HuH-7.5 (cell line): Measurements from ENCODE around the gene EGF.

Source experiments
- DNase-seq: peaks from one replicate; pipeline ENCODE4 v3.0.0; 2011; ENCODE audit warnings: low spot score

EGF gene

DNA sequence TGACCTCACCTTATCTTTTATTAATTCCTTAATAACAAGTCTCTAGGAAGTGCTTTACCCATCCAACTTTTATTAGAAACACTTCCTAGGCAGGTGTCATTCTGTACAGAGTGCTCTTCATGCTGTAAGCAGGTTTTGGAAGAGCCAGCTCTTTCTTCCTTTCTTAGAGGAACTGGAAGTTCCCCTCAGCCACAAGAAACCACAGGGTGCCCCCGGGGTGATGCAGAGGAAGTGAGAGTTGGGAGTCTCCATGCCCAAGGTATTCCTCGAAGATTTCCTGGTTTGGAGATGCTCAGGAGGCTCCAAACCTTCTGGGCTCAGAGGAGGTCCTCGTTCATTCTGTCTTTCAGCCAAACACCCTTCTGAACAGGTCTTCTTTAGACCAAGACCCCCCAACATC is 83.8 kb downstream of the EGF start:
- DNase-seq: no peak

DNA sequence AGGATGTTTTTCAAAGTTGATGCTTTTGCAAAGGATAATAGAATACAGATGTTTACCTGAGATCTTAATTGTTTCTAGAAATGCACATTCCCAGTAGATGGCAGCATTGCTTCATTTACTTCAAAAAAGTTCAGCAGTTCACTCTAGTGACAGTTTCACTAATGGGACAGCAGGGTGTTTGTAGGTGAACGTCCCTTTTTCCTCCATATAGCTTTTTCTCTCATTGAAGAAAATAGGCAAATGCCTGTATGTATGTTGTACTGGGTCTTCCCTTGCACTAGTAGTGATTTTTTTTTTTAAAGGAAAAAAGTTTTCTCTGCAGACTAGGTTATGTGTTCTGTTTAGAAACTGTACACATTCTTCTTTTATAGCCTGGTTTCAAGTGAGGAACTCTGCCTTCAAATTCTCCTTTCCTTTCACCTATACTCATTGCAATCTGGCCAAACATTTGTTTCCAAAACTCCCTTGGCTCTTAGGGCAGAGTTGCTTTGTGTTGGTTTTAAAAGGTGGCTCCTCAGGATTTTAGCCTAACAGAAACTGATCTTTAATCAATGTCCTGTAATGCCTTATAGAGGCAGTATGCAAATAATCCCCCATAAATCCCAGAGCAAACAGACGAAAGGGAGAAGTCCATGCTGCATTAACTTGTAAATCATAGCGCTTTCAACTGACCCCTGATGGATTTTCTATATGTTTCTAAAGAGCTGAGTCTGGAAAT is 86.3 kb downstream of the EGF start:
- DNase-seq: peak; percentile 11

DNA sequence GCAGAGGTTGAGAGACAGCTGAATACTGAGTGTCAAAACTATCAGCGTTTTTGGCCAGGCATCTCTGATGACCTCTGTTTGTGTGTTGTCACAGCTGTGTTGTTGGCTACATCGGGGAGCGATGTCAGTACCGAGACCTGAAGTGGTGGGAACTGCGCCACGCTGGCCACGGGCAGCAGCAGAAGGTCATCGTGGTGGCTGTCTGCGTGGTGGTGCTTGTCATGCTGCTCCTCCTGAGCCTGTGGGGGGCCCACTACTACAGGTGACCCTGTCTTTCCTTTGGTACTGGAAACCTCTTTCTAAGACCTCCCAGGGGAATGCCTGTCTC is 86.9 kb downstream of the EGF start:
- no peak for DNase-seq

DNA sequence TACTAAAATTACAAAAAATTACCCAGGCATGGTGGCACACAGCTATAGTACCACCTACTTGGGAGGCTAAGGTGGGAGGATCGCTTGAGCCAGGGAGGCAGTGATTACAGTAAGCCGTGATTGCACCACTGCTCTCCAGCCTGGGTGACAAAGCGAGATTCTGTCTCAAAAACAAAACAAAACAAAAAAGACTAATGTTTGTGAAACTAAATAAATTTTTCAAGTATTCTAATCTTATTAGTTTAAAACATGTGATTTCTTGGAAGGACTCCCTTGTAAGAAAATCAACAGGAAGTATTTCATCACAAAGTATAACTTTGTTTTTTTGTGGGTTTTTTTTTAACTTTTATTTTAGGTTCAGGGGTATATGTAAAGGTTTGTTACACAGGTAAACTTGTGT is 89.6 kb downstream of the EGF start:
- DNase-seq: no peak

DNA sequence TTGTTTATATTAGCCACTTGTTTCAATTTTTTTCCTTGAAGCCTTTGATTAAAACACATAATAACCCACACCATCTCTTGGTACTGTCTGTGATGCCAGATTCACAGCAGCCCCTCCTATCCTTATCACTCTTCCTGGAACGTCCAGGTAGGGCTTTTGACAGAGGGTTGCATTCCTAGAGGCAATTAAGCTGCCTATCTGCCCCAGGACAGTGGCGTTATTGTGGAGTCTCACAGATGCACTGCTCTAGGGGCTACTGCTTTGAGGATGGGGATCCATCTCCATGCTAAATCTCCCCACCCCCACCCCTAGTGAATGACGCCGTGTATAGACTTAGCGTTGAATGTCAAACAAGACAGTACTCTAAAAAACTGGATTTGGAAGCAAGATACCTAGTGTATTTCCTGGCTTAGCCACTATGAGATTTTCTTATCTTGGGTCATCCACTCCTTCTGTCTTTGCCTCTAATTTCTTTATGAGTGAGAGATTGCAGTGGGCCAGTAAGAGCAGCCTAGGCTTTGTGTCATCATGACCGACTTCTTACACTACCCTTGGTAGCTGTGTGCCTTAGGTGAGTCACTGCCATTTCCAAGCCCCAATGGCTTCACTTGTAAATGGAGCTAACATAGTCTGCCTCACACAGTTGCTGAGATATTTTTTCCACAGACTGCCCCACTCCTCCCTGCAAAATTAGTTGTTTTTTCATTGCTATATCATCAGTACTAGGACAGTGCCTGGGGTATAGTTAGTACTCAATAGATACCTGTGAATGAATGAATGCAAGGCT is 90.9 kb downstream of the EGF start:
- DNase-seq: no peak

DNA sequence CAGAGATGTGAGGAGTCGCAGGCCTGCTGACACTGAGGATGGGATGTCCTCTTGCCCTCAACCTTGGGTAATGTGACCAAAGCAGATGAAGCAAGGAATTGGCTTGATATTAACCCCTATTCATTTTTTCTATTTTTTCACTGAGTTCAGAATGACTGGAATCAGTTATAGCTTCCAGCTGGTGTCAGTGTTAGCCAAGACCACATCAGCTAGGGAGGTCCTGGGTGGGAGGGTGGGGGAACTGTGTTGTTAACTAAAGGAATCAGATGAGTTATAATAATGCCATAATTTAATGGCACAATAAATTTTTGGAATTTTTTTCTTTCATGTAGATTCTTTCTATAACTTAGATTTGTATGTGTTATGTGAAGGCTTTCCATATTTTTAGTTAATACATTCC is 91.9 kb downstream of the EGF start:
- DNase-seq: no peak

DNA sequence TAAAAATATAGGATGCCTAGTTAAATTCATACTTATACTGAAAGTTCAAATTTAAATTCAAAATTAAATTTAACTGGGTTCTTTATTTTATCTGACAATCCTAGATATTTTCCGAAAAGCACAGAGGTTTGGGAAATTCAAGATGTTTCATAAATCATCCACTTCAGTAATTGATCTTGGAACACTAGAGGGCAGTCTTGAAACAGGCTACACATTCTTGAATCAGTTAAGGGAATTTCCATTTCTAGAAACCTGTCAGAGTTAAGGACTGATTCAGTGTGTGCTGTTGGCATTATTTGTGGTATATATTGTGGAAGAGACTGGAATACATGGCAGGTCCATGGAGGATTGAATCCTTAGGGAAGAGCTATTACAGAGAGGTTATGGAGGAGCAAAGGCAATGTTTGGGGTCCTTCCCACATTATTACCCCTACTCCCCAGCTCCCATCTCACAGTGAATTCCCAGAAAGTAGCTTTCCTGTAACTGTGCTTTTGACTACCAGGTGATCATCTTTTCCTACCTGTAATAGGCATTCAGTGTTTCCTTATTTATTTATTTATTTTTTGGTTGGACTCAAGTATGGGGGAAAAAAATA is 92.9 kb downstream of the EGF start:
- DNase-seq: no peak

DNA sequence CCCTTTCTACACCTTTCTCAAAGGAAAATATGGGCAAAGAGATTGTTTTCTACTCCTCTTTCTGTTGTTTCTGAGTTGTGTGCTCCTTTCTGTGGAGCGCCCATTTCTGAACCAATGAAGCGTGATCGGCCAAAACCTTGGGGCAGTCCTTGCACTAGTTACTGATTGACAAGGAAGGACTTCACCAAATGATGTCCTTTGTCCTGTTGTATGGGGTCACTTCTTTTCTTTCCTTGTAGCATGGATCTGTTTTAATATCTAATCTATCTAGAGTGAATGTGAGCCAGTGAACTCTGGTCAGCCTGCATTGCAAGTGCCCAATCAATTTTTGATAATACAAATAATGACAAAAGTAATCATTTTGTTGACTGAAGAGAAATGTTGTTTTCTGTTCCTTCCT is 94.5 kb downstream of the EGF start:
- DNase-seq: no peak

DNA sequence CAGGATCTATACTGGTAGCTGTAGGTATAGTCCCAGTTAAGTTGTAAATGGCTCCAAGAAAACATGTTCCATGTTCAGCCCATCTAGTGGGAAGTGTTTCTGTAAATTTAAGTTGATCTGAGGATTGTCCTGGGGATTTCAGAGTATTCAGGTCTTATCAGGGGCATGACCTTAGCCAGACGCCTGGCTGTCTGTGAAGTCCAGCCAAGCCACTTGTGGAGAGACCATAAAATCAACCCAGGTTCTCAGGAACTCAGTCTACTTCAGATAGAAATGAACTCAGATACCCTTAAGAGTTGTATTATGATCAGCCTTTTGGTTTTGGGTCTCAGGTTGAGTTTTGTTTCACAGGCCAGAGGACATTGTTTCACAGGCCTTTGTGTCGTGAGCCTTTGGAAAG is 95.9 kb downstream of the EGF start:
- no peak for DNase-seq

DNA sequence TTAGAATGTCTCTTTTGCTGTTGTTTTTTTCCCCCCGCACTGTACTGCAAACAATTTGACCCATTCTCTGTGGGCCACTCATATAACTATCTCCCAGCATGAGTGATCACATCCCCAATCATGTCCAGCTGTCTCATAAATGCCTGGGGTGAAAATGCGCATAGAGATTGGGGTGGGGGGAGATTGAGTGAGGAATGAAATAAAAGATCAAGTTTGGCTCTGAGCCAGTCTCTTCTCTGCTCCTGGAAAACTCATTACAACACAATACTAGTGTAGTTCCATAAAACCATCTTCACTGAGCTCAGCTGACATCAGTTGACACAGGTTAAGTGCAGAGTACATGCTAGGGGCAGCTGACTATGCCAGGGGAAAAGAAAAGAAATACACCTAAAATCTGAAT is 96.9 kb downstream of the EGF start:
- no peak for DNase-seq

DNA sequence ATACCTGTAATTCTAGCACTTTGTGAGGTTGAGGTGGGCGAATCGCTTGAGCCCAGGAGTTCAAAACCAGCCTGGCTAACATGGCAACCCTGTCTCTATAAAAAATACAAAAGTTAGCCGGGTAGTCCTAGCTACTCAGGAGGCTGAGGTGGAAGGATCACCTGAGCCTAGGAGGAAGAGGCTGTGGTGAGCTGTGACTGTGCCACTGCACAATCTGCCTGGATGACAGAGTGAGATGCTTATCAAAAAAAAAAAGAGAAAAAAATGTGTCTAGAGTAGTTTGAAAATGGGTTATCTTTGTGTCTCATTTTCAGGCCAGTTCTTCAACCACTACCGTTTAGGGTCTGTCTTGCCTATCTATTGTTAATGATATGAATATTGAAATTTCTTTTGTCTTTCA is 98.1 kb downstream of the EGF start:
- no peak for DNase-seq

DNA sequence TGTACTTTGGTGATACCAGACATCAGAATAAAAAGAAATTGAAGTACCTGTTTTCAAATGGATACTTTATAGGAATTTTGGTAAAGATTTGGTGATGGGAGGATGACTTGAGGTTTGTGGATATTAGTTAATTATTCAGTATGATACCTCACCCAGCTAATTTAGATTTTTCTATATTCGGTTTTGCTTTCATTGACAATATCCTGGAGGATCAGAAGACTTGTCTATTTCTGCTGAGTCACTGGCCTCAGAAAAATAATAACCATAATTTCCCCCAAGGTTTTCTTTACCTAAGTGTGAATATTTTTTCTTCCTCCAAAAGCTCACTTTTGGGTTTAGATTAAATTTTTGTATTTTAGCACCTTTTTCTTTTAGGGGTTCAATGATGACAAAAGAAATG is 100.2 kb downstream of the EGF start:
- no peak for DNase-seq

DNA sequence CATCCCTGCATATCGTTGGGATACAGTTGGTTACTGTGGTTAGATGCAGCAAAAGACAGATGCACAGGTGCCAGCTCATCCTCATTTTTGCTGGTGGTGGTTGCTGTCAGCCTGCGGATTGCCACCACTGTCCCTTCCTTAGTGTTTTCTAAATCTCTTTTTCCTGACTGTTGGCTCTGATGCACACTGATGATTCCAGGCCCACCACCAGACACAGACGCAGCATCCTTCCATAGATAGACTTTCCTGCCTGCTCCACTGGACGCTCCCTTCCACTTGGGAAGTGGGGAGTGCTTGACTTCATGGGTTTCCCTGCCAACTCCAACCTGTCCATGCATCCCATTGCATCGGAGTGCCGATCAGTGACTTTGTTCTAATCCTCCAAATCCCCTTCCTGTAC is 101.5 kb downstream of the EGF start:
- no peak for DNase-seq

DNA sequence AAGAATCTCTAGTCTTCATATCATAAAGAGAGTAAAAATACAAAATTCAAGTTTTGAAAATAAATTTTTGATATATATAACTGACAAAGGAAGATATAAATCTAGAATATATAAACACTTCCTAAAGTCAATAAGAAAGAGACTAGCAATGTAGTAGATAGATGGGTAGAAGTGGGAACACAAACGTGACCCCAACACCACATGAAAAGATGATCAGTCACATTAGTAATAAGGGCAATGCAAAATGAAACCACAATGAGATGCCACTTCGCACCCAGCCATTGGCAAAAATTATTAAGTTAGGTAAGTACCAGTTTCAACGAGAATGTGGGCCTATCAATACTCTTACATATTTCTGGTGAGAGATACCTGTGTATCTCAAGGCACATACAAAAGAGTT is 106.5 kb downstream of the EGF start:
- no peak for DNase-seq

DNA sequence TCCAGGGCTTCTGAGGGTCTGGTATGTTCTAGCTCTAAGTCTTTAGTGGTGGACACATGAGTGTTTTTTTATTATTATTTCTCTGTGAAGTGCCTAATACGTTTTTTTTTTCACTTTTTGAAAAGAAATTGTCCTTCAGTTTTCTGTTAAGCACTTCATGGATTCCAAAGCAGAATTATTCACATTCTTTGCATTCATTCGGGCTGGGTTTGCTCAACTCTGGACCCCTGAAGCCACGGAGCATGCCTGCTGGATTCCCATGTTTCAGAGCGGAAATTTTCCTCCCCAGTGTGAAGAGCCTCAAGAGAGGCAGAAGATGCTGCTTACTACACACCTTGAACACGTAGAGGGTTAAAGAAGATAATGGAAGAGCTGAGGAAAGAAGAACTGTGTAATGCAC is 107.5 kb downstream of the EGF start:
- no peak for DNase-seq

DNA sequence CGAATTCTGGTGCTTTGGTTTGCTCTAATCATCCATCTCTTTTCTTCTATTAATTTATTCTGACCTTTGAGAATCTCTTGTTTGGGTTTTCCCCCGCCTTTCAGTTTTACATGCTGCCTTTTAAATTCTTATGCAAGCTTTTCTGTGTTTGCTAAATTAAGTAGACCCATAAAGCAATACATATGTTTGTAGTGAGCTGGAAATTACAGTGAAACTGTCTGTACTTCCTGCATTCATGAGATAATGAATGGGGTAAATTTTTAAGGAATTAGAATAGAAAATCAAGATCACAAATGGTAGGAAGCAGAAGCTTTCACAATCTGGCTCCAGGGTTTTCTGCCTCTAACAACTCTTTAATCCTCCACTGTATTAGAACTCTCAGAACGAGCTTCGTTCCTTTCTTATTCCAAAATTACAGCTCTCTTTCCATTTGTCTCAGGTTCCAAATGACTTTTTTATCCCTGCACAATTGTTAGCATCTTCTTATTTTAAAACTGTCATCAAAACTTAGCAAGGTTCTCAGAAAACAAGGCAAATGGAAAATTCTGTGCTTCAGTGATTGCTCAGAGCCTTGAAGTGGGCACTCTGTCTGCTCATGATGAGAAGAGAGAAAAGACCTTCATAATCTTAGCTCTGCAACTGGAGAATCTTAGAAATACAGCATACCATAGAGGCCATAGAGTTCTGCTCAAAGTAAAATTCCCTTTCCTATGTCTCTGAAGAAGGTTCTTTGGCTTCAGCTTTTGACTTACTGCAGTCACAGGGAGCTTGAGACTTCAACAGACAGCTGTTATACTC is 108.2 kb downstream of the EGF start:
- DNase-seq: no peak

DNA sequence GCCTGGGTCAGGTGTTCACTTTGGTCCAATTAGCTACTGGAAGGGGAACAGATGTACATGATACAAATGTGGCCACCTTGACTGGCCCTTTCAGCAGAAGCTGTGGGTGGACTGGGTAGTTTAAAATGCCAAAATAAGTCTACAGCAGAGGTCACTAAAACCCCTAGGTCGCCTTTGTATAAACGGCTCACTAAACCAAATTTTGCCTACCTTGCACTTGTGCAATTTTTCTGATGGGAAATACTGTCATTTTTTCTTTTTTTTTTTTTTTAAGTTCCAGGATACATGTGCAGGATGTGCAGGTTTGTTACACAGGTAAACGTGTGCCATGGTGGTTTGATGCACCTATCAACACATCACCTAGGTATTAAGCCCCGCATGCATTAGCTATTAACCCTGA is 109.8 kb downstream of the EGF start:
- no peak for DNase-seq

DNA sequence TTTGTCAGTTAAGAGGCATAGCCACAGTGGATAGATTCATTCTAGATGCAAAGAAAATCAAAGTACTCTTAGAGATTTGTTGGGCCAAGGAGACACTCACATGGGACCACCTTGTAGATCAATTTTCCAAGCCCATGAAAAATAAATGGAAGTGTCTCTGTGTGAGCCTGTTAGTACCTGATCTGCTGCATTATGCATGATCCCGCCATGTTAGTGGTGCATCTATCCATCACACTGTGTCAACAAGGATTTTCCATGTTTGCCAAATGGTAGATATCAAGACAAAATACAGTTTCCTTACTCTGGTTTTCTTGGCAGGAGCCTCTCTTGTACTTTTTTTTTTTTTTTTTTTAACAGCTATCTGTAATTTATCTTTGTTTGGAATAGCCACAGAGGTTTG is 112.4 kb downstream of the EGF start:
- no peak for DNase-seq

DNA sequence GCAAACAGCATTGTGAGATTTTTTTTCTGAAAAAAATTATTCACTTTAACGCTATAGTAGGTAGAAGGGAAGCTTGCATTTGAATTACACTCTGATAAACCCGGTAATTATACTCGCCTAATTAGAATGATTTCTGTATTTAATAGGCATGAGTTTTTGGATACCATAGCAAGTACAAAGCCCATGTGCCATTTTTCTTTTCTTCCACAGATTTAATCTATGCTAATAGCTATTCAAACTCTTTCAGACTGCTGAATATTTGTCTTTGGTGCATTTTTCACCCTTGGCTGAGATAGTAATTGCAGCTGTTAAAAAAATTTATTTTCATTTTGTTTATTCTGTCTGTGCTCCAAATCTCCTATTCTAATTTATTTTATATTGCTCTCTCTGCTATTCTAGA is 113.0 kb downstream of the EGF start:
- no peak for DNase-seq

DNA sequence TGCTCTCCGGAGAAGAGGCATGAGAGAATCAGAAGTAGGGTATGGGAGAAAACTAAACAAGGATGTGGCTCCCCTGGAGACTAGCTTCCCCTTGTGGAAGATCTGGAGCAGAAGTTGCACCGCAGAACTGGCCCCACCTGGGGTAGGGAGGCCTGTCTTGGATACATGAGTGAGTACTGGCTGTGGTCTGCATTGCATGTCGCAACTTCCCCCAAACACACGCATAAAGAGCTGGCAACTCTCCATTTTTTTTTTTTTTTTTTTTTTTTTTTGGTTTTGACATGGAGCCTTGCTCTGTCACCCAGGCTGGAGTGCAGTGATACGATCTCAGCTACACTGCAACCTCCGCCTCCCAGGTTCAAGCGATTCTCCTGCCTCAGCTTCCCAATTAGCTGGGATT is 119.9 kb downstream of the EGF start:
- DNase-seq: no peak

DNA sequence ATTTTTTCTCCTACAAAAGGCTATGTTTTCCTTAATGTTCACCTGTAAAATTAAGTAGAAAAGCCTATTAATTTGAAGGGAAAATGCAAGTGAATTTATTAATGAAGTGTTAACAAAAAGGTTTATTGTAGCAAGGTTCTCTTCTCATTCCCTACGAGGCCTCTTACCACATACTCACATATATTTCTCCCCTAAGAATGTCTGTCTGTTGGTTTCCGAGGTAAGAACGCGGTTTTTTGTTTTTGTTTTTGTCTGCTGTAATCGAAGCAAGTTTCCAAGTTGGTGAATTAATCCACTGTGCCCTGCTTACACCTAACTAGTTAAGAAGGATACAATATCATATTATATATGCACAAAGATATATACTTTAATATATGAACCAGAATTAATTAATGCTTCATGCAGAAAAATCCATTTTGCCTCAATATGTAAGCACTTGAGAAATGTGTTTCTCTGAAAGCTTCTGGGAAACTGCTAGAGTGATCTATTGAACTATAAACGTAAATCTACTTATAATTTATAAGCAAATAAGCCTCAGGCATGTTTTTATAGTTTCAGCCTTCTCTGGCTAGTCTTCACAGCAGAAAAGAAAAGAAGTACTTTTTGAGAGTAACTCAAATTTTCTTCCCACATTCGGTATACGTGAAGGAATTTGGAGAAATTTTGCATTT is 120.8 kb downstream of the EGF start:
- no peak for DNase-seq

DNA sequence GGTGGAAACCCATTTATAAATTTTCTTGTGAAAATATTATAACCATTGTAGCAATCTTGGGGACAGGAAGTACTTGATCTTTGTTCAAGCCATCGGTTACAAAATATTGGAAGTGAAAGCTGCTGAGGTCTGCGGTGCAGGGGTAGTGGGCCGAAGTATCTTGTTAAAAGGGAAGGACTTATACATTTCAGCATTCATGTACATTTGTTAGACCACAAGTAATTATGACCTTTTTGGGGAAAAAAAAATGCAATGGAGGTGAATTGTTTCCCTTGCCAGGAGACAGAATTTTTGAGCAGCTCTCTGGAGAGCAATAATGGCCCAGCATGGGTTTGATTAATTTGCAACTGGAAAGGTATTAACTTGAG is 121.3 kb downstream of the EGF start:
- no peak for DNase-seq
